Tibial nerve (tissue), 4 donors: ENCODE data around the gene LXN. TPM values are rescaled to one million over a fixed set of nuclear protein-coding genes. Genes with fewer than 3 reads are reported as not detected.

Experiments used
- DNase-seq, 2 donors: peaks; one replicate each; pipeline ENCODE4 v3.0.0-alpha.2; 2019; ENCODE audit warnings: low spot score in 2 of 2
- H3K27ac ChIP-seq, 4 donors: fragments of 200-600 bp; sonication (generic) in 3 of 4; one replicate each; pipeline ENCODE4 v1.5.1; 2017 to 2019; ENCODE audit warnings: mild to moderate bottlenecking in 1 of 4
- H3K27me3 ChIP-seq, 2 donors: fragments of 200-600 bp; sonication (generic) in 1 of 2; one replicate each; pipeline versions ENCODE4 v1.5.1 to v1.6.0; 2017 to 2019
- H3K36me3 ChIP-seq, 3 donors: fragments of 200-600 bp; sonication (generic); one replicate each; pipeline ENCODE4 v1.5.1; 2018 to 2019
- H3K4me1 ChIP-seq, 4 donors: fragments of 200-600 bp; sonication (generic) in 3 of 4; one replicate each; pipeline ENCODE4 v1.5.1; 2017 to 2019
- H3K4me3 ChIP-seq, 4 donors: fragments of 200-600 bp; sonication (generic) in 3 of 4; one replicate each; pipeline ENCODE4 v1.5.1; 2017 to 2019; ENCODE audit warnings: mild to moderate bottlenecking in 1 of 4, moderate library complexity in 1 of 4
- H3K9me3 ChIP-seq, 4 donors: fragments of 200-600 bp; sonication (generic) in 3 of 4; one replicate each; pipeline ENCODE4 v1.5.1; 2017 to 2019
- CTCF ChIP-seq, 5 experiments: fragments of 200-600 bp in 3 of 5; fragments of 450-650 bp in 2 of 5; sonication (generic) in 3 of 5; IDR thresholded peaks; one replicate each; pipeline ENCODE4 v1.5.1; 2016 to 2019; ENCODE audit warnings: antibody characterized with exemption in 5 of 5, mild to moderate bottlenecking in 3 of 5, moderate library complexity in 2 of 5
- EP300 ChIP-seq, 2 donors: sonication (generic); formaldehyde crosslinking; IDR thresholded peaks; one replicate each; pipeline ENCODE4 v1.6.1; 2017; ENCODE audit warnings: antibody characterized with exemption in 2 of 2, mild to moderate bottlenecking in 1 of 2
- POLR2A ChIP-seq, 2 donors: fragments of 450-650 bp; IDR thresholded peaks; one replicate each; pipeline ENCODE4 v1.6.1; 2017; ENCODE audit warnings: antibody characterized with exemption in 2 of 2, mild to moderate bottlenecking in 2 of 2, moderate library complexity in 2 of 2
- WGBS, 2 donors: methylation state at CpG; one replicate each; pipeline ENCODE4 v1.1.5; 2018; 5-methylcytosine and 5-hydroxymethylcytosine counted together
- total RNA-seq, 4 donors: library from RNA; depleted of rRNA; stranded (reverse); fragments of >200 nt; gene quantifications; one replicate each; pipeline ENCODE4 v1.1.0, GENCODE V29; 2016

The LXN gene
- total RNA-seq = 10 to 100 TPM in 3 of 4 donors, 1 to 10 TPM in 1; 3.3 to 18.6 (median 15.9) TPM

GRCh38 chr3:158672215-158673176, at the start of gene LXN:
Gene LXN, minus strand, starts transcription at chr3:158672648. Its CDS starts 170 bp downstream, at chr3:158672478.
- Histone ChIP-seq H3K36me3 (peaks cover 0 to 23% (median 0%) of the 10 kb centered on the region in 3 donors), H3K4me3 (peak within 1 kb of the TSS; percentile 37 to 56 (median 47)), H3K4me1 (peaks cover 0 to 34% (median 9%) of the 10 kb centered on the region in 4 donors), H3K27ac (peak within 1 kb of the TSS; percentile 35 to 83 (median 80)), H3K9me3 (no peaks in the 10 kb centered on the region), H3K27me3 (no peaks in the 10 kb centered on the region)
- TF ChIP-seq EP300 (IDR thresholded peaks at IDR 0.05) = peak in 1 of 2 donors; percentile 59
- peak in 1 of 2 donors; percentile 18 for TF ChIP-seq POLR2A (IDR thresholded peaks at IDR 0.05)
- peak; percentile 42 to 60 (median 54) for TF ChIP-seq CTCF (IDR thresholded peaks at IDR 0.05)
- 11 to 18% methylated on average over 29 to 30 of the region's 30 CpGs for WGBS, 2 donors
- peak; percentile 63 to 66 for DNase-seq

GRCh38 chr3:158722108-158722507, 49.7 kb upstream of the LXN start:
- 88 to 91% methylated on average over 1 of the region's 1 CpG for WGBS, 2 donors
- DNase-seq = no peak
- no peaks in the 10 kb centered on the region for H3K27me3 ChIP-seq
- no peak overlapping the region for H3K4me3 ChIP-seq
- H3K4me1 ChIP-seq = peaks cover 0 to 41% (median 8%) of the 10 kb centered on the region in 4 donors
- H3K36me3 ChIP-seq = no peaks in the 10 kb centered on the region
- no peak overlapping the region for H3K27ac ChIP-seq
- TF ChIP-seq POLR2A (IDR thresholded peaks at IDR 0.05) (no peak), CTCF (IDR thresholded peaks at IDR 0.05) (no peak), EP300 (IDR thresholded peaks at IDR 0.05) (no peak)
- no peaks in the 10 kb centered on the region for H3K9me3 ChIP-seq

- H3K27ac ChIP-seq = no peak overlapping the region
- DNase-seq = no peak
- peaks cover 0 to 18% (median 2%) of the 10 kb centered on the region in 4 donors for H3K4me1 ChIP-seq
- no peaks in the 10 kb centered on the region for H3K27me3 ChIP-seq
- H3K4me3 ChIP-seq = no peak overlapping the region
- 65 to 70% methylated on average over 5 of the region's 5 CpGs for WGBS, 2 donors
- no peaks in the 10 kb centered on the region for H3K36me3 ChIP-seq
- TF ChIP-seq CTCF (IDR thresholded peaks at IDR 0.05) (no peak), EP300 (IDR thresholded peaks at IDR 0.05) (no peak), POLR2A (IDR thresholded peaks at IDR 0.05) (no peak)
- no peaks in the 10 kb centered on the region for H3K9me3 ChIP-seq
These were observed 46.2 kb upstream of the LXN start for GRCh38 chr3:158718490-158719170.

GRCh38 chr3:158717576-158717975, 45.1 kb upstream of the LXN start:
- Histone ChIP-seq H3K4me3 (no peak overlapping the region), H3K27me3 (no peaks in the 10 kb centered on the region), H3K9me3 (no peaks in the 10 kb centered on the region), H3K27ac (peak overlapping the region in 1 of 4 donors; percentile 7), H3K36me3 (no peaks in the 10 kb centered on the region), H3K4me1 (peaks cover 0 to 20% (median 3%) of the 10 kb centered on the region in 4 donors)
- WGBS, 2 donors = 88 to 100% methylated on average over 2 of the region's 2 CpGs
- no peak for DNase-seq
- TF ChIP-seq EP300 (IDR thresholded peaks at IDR 0.05) (no peak), POLR2A (IDR thresholded peaks at IDR 0.05) (no peak), CTCF (IDR thresholded peaks at IDR 0.05) (no peak)
